ENCODE results near the gene EXOSC3. TPM values are rescaled to one million over a fixed set of nuclear protein-coding genes. Genes with fewer than 3 reads are reported as not detected.
"Not testable (repeated sequence)": the region's sequence is repeated elsewhere in the genome, so short reads cannot be mapped to it uniquely, and the experiment has no call there.

Gene EXOSC3
- total and polyA plus RNA-seq, 2 donors from 2014 or later = 31.6 to 32.3 TPM

DNA sequence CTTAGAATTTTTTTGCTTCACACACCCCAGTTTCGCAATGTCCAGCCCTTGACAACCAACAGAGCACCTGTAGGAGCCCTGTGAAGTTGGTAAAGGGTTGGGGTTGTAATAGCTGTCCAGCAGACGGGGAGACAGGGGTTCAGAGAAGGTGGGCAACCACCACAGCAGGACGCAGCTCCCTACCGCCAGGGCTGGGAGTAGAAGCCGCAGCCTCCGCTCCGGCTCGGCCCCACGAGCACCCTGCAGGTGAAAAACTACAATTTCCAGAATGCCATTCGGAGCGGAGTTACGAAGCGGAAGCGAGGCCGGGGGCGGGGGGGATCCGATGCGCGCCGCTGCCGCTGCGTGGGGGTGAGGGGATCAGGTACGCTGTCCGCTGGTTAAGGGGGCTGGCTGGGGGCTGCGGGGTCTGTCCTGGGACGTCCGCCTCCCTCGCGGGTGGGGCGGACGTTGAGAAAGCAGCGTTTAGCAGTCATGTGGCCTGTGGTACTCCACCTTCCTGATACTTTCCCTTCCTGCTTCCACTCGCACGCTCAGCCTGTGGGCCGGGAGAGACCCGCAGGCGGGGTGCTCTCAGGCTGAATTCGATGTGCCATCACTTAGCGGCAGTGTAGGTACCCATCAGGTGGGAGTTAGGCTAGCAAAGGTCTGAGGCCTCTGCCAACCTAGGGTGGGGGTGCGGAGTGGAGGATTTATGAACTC lies 31.2 kb downstream of the EXOSC3 start, which contains the start of gene TRMT10B:
Gene TRMT10B (plus strand): TSS at position 317 of the 702 bp plus-strand sequence. CDS start 8,127 bp downstream, outside the sequence.
- no peak for FAIRE-seq

GRCh38 chr9:37752642-37753488 lies 32.0 kb downstream of the EXOSC3 start:
- DNase-seq (no peak), FAIRE-seq (no peak)
- peaks cover 0 to 4% (median 0%) of the 10 kb centered on the region in 3 donors for H3K9me3 ChIP-seq (ENCODE audit: control insufficient read depth in 2 of 3, insufficient read depth in 1 of 3, low read length in 3 of 3)
- H3K36me3 ChIP-seq (ENCODE audit: control insufficient read depth in 2 of 3, insufficient read depth in 3 of 3, low read length in 3 of 3) = no peaks in the 10 kb centered on the region
- H3K4me3 ChIP-seq (ENCODE audit: low read length in 3 of 3) = peak overlapping the region in 2 of 3 donors; percentile 78 to 97
- H3K27ac ChIP-seq (ENCODE audit: low read depth in 2 of 2, low read length in 2 of 2) = peak overlapping the region in 1 of 2 donors; percentile 34
- peak overlapping the region in 2 of 3 donors; percentile 25 to 88 for H3K9ac ChIP-seq (ENCODE audit: low read length in 3 of 3)
- H3K27me3 ChIP-seq (ENCODE audit: control insufficient read depth, insufficient read depth, low read length) = no peaks in the 10 kb centered on the region
- intact Hi-C loops (cut with DNase I) = no loop called here
- H3K4me1 ChIP-seq (ENCODE audit: control insufficient read depth in 2 of 3, insufficient read depth in 2 of 3, low read depth in 1 of 3, low read length in 3 of 3) = peaks cover 2 to 5% (median 4%) of the 10 kb centered on the region in 3 donors
- TF ChIP-seq CTCF (IDR thresholded peaks at IDR 0.05; ENCODE audit: borderline replicate concordance, extremely low read depth, insufficient read depth) = no peak

More for the DNA sequence above, 31.2 kb downstream of the EXOSC3 start, which contains the start of gene TRMT10B:
- H3K27me3 ChIP-seq (ENCODE audit: control insufficient read depth, insufficient read depth, low read length) = no peaks in the 10 kb centered on the region
- H3K4me3 ChIP-seq (ENCODE audit: low read length in 3 of 3) = peak within 1 kb of the TSS; percentile 78 to 97 (median 90)
- TF ChIP-seq CTCF (IDR thresholded peaks at IDR 0.05; ENCODE audit: borderline replicate concordance, extremely low read depth, insufficient read depth) = no peak
- peaks cover 2 to 5% (median 4%) of the 10 kb centered on the region in 3 donors for H3K4me1 ChIP-seq (ENCODE audit: control insufficient read depth in 2 of 3, insufficient read depth in 2 of 3, low read depth in 1 of 3, low read length in 3 of 3)
- no peaks in the 10 kb centered on the region for H3K36me3 ChIP-seq (ENCODE audit: control insufficient read depth in 2 of 3, insufficient read depth in 3 of 3, low read length in 3 of 3)
- DNase-seq = peak; percentile 86 to 93 (median 91)
- peaks cover 0 to 4% (median 0%) of the 10 kb centered on the region in 3 donors for H3K9me3 ChIP-seq (ENCODE audit: control insufficient read depth in 2 of 3, insufficient read depth in 1 of 3, low read length in 3 of 3)
- intact Hi-C loops (cut with DNase I) = no loop called here
- peak within 1 kb of the TSS; percentile 34 to 59 for H3K27ac ChIP-seq (ENCODE audit: low read depth in 2 of 2, low read length in 2 of 2)
- peak within 1 kb of the TSS; percentile 50 to 88 (median 79) for H3K9ac ChIP-seq (ENCODE audit: low read length in 3 of 3)

- intact Hi-C loops (cut with DNase I); DNase-seq; FAIRE-seq; H3K4me1 ChIP-seq (ENCODE audit: control insufficient read depth in 2 of 3, insufficient read depth in 2 of 3, low read depth in 1 of 3, low read length in 3 of 3); H3K9ac ChIP-seq (ENCODE audit: low read length in 3 of 3); H3K9me3 ChIP-seq (ENCODE audit: control insufficient read depth in 2 of 3, insufficient read depth in 1 of 3, low read length in 3 of 3); H3K27ac ChIP-seq (ENCODE audit: low read depth in 2 of 2, low read length in 2 of 2); H3K27me3 ChIP-seq (ENCODE audit: control insufficient read depth, insufficient read depth, low read length); H3K36me3 ChIP-seq (ENCODE audit: control insufficient read depth in 2 of 3, insufficient read depth in 3 of 3, low read length in 3 of 3); H3K4me3 ChIP-seq (ENCODE audit: low read length in 3 of 3): not testable (repeated sequence)
These were observed 32.8 kb downstream of the EXOSC3 start for GRCh38 chr9:37752112-37752511.

- H3K4me1 ChIP-seq (ENCODE audit: control insufficient read depth in 2 of 3, insufficient read depth in 2 of 3, low read depth in 1 of 3, low read length in 3 of 3); H3K27ac ChIP-seq (ENCODE audit: low read depth in 2 of 2, low read length in 2 of 2); H3K36me3 ChIP-seq (ENCODE audit: control insufficient read depth in 2 of 3, insufficient read depth in 3 of 3, low read length in 3 of 3); H3K9me3 ChIP-seq (ENCODE audit: control insufficient read depth in 2 of 3, insufficient read depth in 1 of 3, low read length in 3 of 3); H3K4me3 ChIP-seq (ENCODE audit: low read length in 3 of 3); H3K27me3 ChIP-seq (ENCODE audit: control insufficient read depth, insufficient read depth, low read length); DNase-seq; H3K9ac ChIP-seq (ENCODE audit: low read length in 3 of 3); intact Hi-C loops (cut with DNase I); FAIRE-seq: not testable (repeated sequence)
These were observed 33.2 kb downstream of the EXOSC3 start for GRCh38 chr9:37751704-37752103.

Measured in kidney (tissue), 14 donors.